WTC11 (cell line): ENCODE data around the gene COL25A1. TPM values are rescaled to one million over a fixed set of nuclear protein-coding genes. Genes with fewer than 3 reads are reported as not detected.

ENCODE experiments used
- ATAC-seq: fragments of 200-7000 bp; cut with Tn5 transposase; 2 replicates; pipeline ENCODE4 v1.10.0; 2021; ENCODE audit warnings: mild to moderate bottlenecking, moderate library complexity
- CTCF ChIA-PET: fragments of 300-600 bp; sonication (Branson Sonifier 250); formaldehyde crosslinking; loops from one replicate; lab custom pipeline; 2021; ENCODE audit warnings: antibody characterized with exemption; lab: Charles Lee
- POLR2A ChIA-PET: fragments of 350-600 bp; sonication (Branson Sonifier 250); formaldehyde crosslinking; loops from one replicate; lab custom pipeline; 2021; ENCODE audit warnings: antibody characterized with exemption; lab: Charles Lee
- DNase-seq: peaks from one replicate; pipeline ENCODE4 v3.0.0; 2021; ENCODE audit warnings: low spot score
- H3K27ac Mint-ChIP-seq: 2 replicates; pipeline ENCODE4 v1.8.0; 2021; ENCODE audit warnings: mixed read lengths
- H3K27me3 Mint-ChIP-seq: 2 replicates; pipeline ENCODE4 v1.8.0; 2021; ENCODE audit warnings: low read depth, mild to moderate bottlenecking, moderate library complexity, mixed read lengths
- H3K36me3 Mint-ChIP-seq: 2 replicates; pipeline ENCODE4 v1.8.0; 2021; ENCODE audit warnings: mixed read lengths
- H3K4me1 Mint-ChIP-seq: 2 replicates; pipeline ENCODE4 v1.8.0; 2022; ENCODE audit warnings: mixed read lengths
- H3K4me3 Mint-ChIP-seq: 2 replicates; pipeline ENCODE4 v1.8.0; 2021; ENCODE audit warnings: mild to moderate bottlenecking, moderate library complexity, mixed read lengths
- H3K9me3 Mint-ChIP-seq: 2 replicates; pipeline ENCODE4 v1.8.0; 2021; ENCODE audit warnings: mixed read lengths
- E2F1 ChIP-seq: sonication (generic); formaldehyde crosslinking; IDR thresholded peaks from 2 replicates; pipeline ENCODE4 v1.8.0; 2022; ENCODE audit warnings: mild to moderate bottlenecking, missing genetic modification reagents
- ETV6 ChIP-seq: sonication (generic); formaldehyde crosslinking; IDR thresholded peaks from 2 replicates; pipeline ENCODE4 v1.8.1; 2022; ENCODE audit warnings: mild to moderate bottlenecking, missing genetic modification reagents
- FOXJ3 ChIP-seq: sonication (generic); formaldehyde crosslinking; IDR thresholded peaks from 2 replicates; pipeline ENCODE4 v1.9.0; 2021; ENCODE audit warnings: missing genetic modification reagents, mild to moderate bottlenecking, borderline replicate concordance
- HMGXB4 ChIP-seq: sonication (generic); formaldehyde crosslinking; IDR thresholded peaks from 2 replicates; pipeline ENCODE4 v1.8.1; 2023; ENCODE audit warnings: mild to moderate bottlenecking, moderate library complexity, missing genetic modification reagents
- IRF1 ChIP-seq: sonication (generic); formaldehyde crosslinking; IDR thresholded peaks from 2 replicates; pipeline ENCODE4 v1.8.0; 2023; ENCODE audit warnings: missing genetic modification reagents
- MLX ChIP-seq: sonication (generic); formaldehyde crosslinking; IDR thresholded peaks from 2 replicates; pipeline ENCODE4 v1.8.1; 2023; ENCODE audit warnings: mild to moderate bottlenecking, missing genetic modification reagents, moderate library complexity
- MYBL2 ChIP-seq: sonication (generic); formaldehyde crosslinking; IDR thresholded peaks from 2 replicates; pipeline ENCODE4 v1.8.1; 2023; ENCODE audit warnings: mild to moderate bottlenecking, moderate library complexity, missing genetic modification reagents
- NR2C2 ChIP-seq: sonication (generic); formaldehyde crosslinking; IDR thresholded peaks from 2 replicates; pipeline ENCODE4 v1.8.0; 2022; ENCODE audit warnings: mild to moderate bottlenecking, missing genetic modification reagents
- OVOL2 ChIP-seq: fragments of 250-450 bp; sonication (Bioruptor Pico); IDR thresholded peaks from 2 replicates; pipeline ENCODE4 v1.9.0; 2021; ENCODE audit warnings: mild to moderate bottlenecking, borderline replicate concordance
- PRDM15 ChIP-seq: sonication (generic); formaldehyde crosslinking; IDR thresholded peaks from 2 replicates; pipeline ENCODE4 v1.8.0; 2022; ENCODE audit warnings: missing genetic modification reagents
- RELA ChIP-seq: sonication (generic); formaldehyde crosslinking; IDR thresholded peaks from 2 replicates; pipeline ENCODE4 v1.8.1; 2022; ENCODE audit warnings: missing genetic modification reagents, mild to moderate bottlenecking, borderline replicate concordance
- ZBTB21 ChIP-seq: sonication (generic); formaldehyde crosslinking; IDR thresholded peaks from 2 replicates; pipeline ENCODE4 v1.8.1; 2023; ENCODE audit warnings: mild to moderate bottlenecking, missing genetic modification reagents, borderline replicate concordance
- ZNF232 ChIP-seq: sonication (generic); formaldehyde crosslinking; IDR thresholded peaks from 2 replicates; pipeline ENCODE4 v1.8.0; 2022; ENCODE audit warnings: mild to moderate bottlenecking, missing genetic modification reagents
- ZNF281 ChIP-seq: sonication (generic); formaldehyde crosslinking; IDR thresholded peaks from 2 replicates; pipeline ENCODE4 v1.8.0; 2023; ENCODE audit warnings: mild to moderate bottlenecking, missing genetic modification reagents
- ZNF396 ChIP-seq: fragments of 250-450 bp; sonication (Bioruptor Pico); IDR thresholded peaks from 2 replicates; pipeline ENCODE4 v1.8.0; 2021; ENCODE audit warnings: mild to moderate bottlenecking, moderate library complexity, borderline replicate concordance
- ZNF532 ChIP-seq: fragments of 250-450 bp; sonication (Bioruptor Pico); IDR thresholded peaks from 2 replicates; pipeline ENCODE4 v1.9.0; 2021; ENCODE audit warnings: mild to moderate bottlenecking, borderline replicate concordance
- total RNA-seq: library from RNA; stranded (reverse); gene quantifications from 3 replicates; pipeline ENCODE4 v1.2.3, GENCODE V29; 2021

Gene COL25A1
- total RNA-seq, 1 experiment from 2014 or later = 6.6 TPM

GRCh38 chr4:109157205-109157604 is 145.3 kb downstream of the COL25A1 start:
- DNase-seq (no peak), ATAC-seq (no peak)
- TF ChIP-seq ZBTB21 (CRISPR knock-in tag) (no peak), ETV6 (no peak), MYBL2 (CRISPR knock-in tag) (no peak), ZNF396 (CRISPR knock-in tag) (no peak), FOXJ3 (CRISPR knock-in tag) (no peak), RELA (CRISPR knock-in tag) (no peak), NR2C2 (CRISPR knock-in tag) (no peak), E2F1 (CRISPR knock-in tag) (no peak), OVOL2 (CRISPR knock-in tag) (no peak), ZNF281 (CRISPR knock-in tag) (no peak)
- Mint-ChIP-seq H3K9me3 (no peaks in the 10 kb centered on the region), H3K36me3 (no peaks in the 10 kb centered on the region), H3K27ac (no peak overlapping the region), H3K4me3 (no peak overlapping the region), H3K4me1 (no peaks in the 10 kb centered on the region), H3K27me3 (no peaks in the 10 kb centered on the region)
- POLR2A ChIA-PET = no interaction called here
- CTCF ChIA-PET = no interaction called here

- H3K9me3 Mint-ChIP-seq = no peaks in the 10 kb centered on the region
- H3K4me1 Mint-ChIP-seq = no peaks in the 10 kb centered on the region
- ATAC-seq (no peak), DNase-seq (no peak)
- H3K27ac Mint-ChIP-seq = no peak overlapping the region
- ChIA-PET POLR2A (no interaction called here), CTCF (no interaction called here)
- H3K27me3 Mint-ChIP-seq = no peaks in the 10 kb centered on the region
- H3K36me3 Mint-ChIP-seq = no peaks in the 10 kb centered on the region
- no peak overlapping the region for H3K4me3 Mint-ChIP-seq
- TF ChIP-seq FOXJ3 (CRISPR knock-in tag) (no peak), PRDM15 (CRISPR knock-in tag) (no peak), E2F1 (CRISPR knock-in tag) (no peak), MLX (CRISPR knock-in tag) (no peak), IRF1 (CRISPR knock-in tag) (no peak), ZNF232 (no peak), HMGXB4 (CRISPR knock-in tag) (no peak), ZNF532 (no peak)
These were observed 146.1 kb downstream of the COL25A1 start for GRCh38 chr4:109156356-109156755.
